Fibroblast of lung (primary cell): ENCODE measurements around the gene CNTN4. TPM values are rescaled to one million over a fixed set of nuclear protein-coding genes. Genes with fewer than 3 reads are reported as not detected.

Source experiments
- DNase-seq, 2 donors: peaks; one replicate each; pipeline versions ENCODE4 v3.0.0 to v3.0.0-alpha.2; 2010; ENCODE audit warnings: low read depth in 2 of 2
- H2AFZ ChIP-seq: 2 replicates; pipeline ENCODE4 v1.5.1; 2012; ENCODE audit warnings: low read length, control low read depth, inconsistent platforms
- H3K27ac ChIP-seq: 2 replicates; pipeline ENCODE4 v1.5.1; 2011; ENCODE audit warnings: low read length, control low read depth; ENCODE audit not compliant: insufficient read depth
- H3K27me3 ChIP-seq: 2 replicates; pipeline ENCODE4 v1.5.1; 2011; ENCODE audit warnings: mild to moderate bottlenecking, low read length; ENCODE audit not compliant: control insufficient read depth, insufficient read depth
- H3K36me3 ChIP-seq: 2 replicates; pipeline ENCODE4 v1.5.1; 2011; ENCODE audit warnings: low read length; ENCODE audit not compliant: control insufficient read depth, insufficient read depth
- H3K4me1 ChIP-seq: 2 replicates; pipeline ENCODE4 v1.5.1; 2011; ENCODE audit warnings: low read length; ENCODE audit not compliant: control insufficient read depth, insufficient read depth; ENCODE audit errors: extremely low read depth
- H3K4me2 ChIP-seq: 2 replicates; pipeline ENCODE4 v1.5.1; 2011; ENCODE audit warnings: low read length, control low read depth; ENCODE audit not compliant: insufficient read depth; ENCODE audit errors: extremely low read depth
- H3K4me3 ChIP-seq, 4 experiments: fragments of 200-600 bp in 1 of 4; sonication (generic) in 1 of 4; replicated peaks in 1 of 4; 2 replicates each; pipeline ENCODE4 v1.5.1; 2011 to 2016; ENCODE audit warnings: low read length in 4 of 4, low read depth in 3 of 4, mild to moderate bottlenecking in 3 of 4, control low read depth in 2 of 4, inconsistent platforms in 1 of 4, mixed read lengths in 1 of 4; ENCODE audit not compliant: insufficient read depth in 1 of 4; ENCODE audit errors: control extremely low read depth in 1 of 4
- H3K79me2 ChIP-seq: 2 replicates; pipeline ENCODE4 v1.5.1; 2012; ENCODE audit warnings: mild to moderate bottlenecking, low read length, inconsistent platforms; ENCODE audit not compliant: control insufficient read depth, insufficient read depth
- H3K9ac ChIP-seq: 2 replicates; pipeline ENCODE4 v1.5.1; 2011; ENCODE audit warnings: mild to moderate bottlenecking, low read length, control low read depth; ENCODE audit not compliant: insufficient read depth
- H3K9me3 ChIP-seq: 2 replicates; pipeline ENCODE4 v1.5.1; 2012; ENCODE audit warnings: low read depth, low read length; ENCODE audit not compliant: control insufficient read depth, insufficient read depth
- H4K20me1 ChIP-seq: 2 replicates; pipeline ENCODE4 v1.5.1; 2011; ENCODE audit warnings: low read length; ENCODE audit not compliant: control insufficient read depth, insufficient read depth; ENCODE audit errors: extremely low read depth
- CTCF ChIP-seq, 2 donors: IDR thresholded peaks in 1 of 2; conservative IDR thresholded peaks in 1 of 2; 1 replicate in 1 of 2; 2 replicates in 1 of 2; pipeline ENCODE4 v1.5.1; 2011 to 2012; ENCODE audit warnings: low read length in 2 of 2, control low read depth in 1 of 2, inconsistent platforms in 1 of 2, low read depth in 1 of 2, mild to moderate bottlenecking in 1 of 2
- EZH2 ChIP-seq: IDR thresholded peaks from 2 replicates; pipeline ENCODE4 v1.5.1; 2012; ENCODE audit warnings: low read length, control low read depth, mild to moderate bottlenecking; ENCODE audit errors: missing control alignments
- polyA plus RNA-seq, 2 donors: library from polyadenylated mRNA; depleted of rRNA in 1 of 2; stranded (reverse) in 1 of 2; unstranded in 1 of 2; fragments of >200 nt; gene quantifications; 2 replicates each; pipeline ENCODE4 v1.2.1, GENCODE V29; 2011 to 2012; ENCODE audit warnings: missing spikeins in 1 of 2
- total RNA-seq: library from RNA; depleted of rRNA; stranded (reverse); fragments of >200 nt; gene quantifications from 2 replicates; pipeline ENCODE4 v1.2.1, GENCODE V29; 2014

CNTN4 gene
- total and polyA plus RNA-seq, 2 donors (not counting 1 experiment from before 2014, with no cell fraction given): 0.17 to 0.69 TPM

DNA sequence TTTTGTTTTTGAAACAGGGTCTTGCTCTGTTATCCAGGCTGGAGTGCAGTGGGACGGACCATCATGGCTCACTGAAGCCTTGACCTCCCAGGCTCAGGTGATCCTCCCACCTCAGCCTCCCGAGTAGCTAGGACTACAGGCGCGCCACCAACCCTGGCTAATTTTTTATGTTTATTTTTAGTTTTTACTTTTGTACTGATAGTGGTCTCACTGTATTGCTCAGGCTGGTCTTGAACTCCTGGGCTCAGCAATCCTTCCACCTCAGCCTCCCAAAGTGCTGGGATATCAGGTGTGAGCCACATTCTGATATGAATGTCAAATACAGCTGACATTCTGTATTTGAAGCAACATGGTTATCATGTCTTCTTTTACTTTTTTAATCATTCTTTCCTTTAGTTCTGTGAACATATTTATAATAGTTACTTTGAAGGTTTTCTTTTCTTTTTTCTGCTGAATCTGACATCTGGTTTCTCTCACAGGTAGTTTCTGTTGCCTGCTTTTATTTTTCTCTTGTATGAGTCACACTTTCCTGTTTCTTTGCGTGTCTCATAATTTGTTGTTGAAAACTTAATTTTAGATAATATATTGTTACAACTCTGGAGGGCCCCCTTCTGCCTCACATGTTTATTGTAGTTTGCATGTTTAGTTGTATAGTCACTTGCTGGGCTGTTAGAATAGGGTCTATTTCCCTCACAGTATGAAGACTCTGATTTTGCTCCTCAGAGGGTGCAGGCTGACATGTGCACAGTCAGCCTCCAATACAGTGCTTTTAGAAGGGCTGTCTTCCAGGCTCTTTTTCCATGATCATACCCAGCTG, 8.4 kb upstream of the CNTN4 start:
- H3K27me3 ChIP-seq: no peaks in the 10 kb centered on the region
- H3K27ac ChIP-seq: no peak overlapping the region
- H3K9ac ChIP-seq: no peak overlapping the region
- TF ChIP-seq EZH2 (no peak), CTCF (conservative IDR thresholded peaks at IDR 0.05 in 1 of 2, IDR thresholded peaks at IDR 0.05 in 1 of 2; ENCODE audit: low read depth in 1 of 2, low read length in 2 of 2) (no peak)
- no peaks in the 10 kb centered on the region for H3K36me3 ChIP-seq
- H3K79me2 ChIP-seq: no peaks in the 10 kb centered on the region
- H3K4me3 ChIP-seq: no peak overlapping the region
- H3K9me3 ChIP-seq: no peaks in the 10 kb centered on the region
- no peak overlapping the region for H3K4me2 ChIP-seq
- no peaks in the 10 kb centered on the region for H3K4me1 ChIP-seq
- no peak overlapping the region for H2AFZ ChIP-seq
- DNase-seq: no peak
- no peaks in the 10 kb centered on the region for H4K20me1 ChIP-seq

DNA sequence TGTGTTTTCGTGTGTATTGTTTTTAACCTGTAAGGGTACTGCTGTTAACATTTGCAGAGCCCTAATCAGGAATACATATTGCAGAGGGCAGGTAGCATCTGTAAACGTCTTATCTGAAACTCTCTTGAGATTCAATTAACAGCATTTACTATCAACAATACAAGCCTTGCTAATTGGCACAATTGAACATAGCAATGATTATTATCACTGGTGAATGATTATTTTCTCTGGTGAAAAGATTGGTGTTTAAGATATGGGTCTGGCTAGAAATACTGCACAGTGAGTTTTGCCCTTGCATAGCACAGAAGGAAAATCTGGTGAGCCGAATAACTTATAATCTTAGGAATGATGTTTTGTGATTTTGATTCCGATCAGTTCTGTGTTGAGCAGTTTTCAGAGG, 5.9 kb upstream of the CNTN4 start:
- H3K79me2 ChIP-seq: no peaks in the 10 kb centered on the region
- no peak for DNase-seq
- no peak overlapping the region for H3K4me2 ChIP-seq
- no peak overlapping the region for H2AFZ ChIP-seq
- H3K4me3 ChIP-seq: no peak overlapping the region
- no peaks in the 10 kb centered on the region for H3K9me3 ChIP-seq
- H3K27me3 ChIP-seq: no peaks in the 10 kb centered on the region
- H3K9ac ChIP-seq: no peak overlapping the region
- H3K27ac ChIP-seq: no peak overlapping the region
- TF ChIP-seq EZH2 (no peak), CTCF (conservative IDR thresholded peaks at IDR 0.05 in 1 of 2, IDR thresholded peaks at IDR 0.05 in 1 of 2; ENCODE audit: low read depth in 1 of 2, low read length in 2 of 2) (no peak)
- no peaks in the 10 kb centered on the region for H3K36me3 ChIP-seq
- H3K4me1 ChIP-seq: no peaks in the 10 kb centered on the region
- H4K20me1 ChIP-seq: no peaks in the 10 kb centered on the region

- Histone ChIP-seq H3K27ac (no peak overlapping the region), H3K9me3 (no peaks in the 10 kb centered on the region), H3K4me3 (no peak overlapping the region), H4K20me1 (no peaks in the 10 kb centered on the region), H3K4me1 (no peaks in the 10 kb centered on the region), H3K79me2 (no peaks in the 10 kb centered on the region), H3K9ac (no peak overlapping the region), H2AFZ (no peak overlapping the region), H3K4me2 (no peak overlapping the region), H3K36me3 (no peaks in the 10 kb centered on the region), H3K27me3 (peaks cover 5% of the 10 kb centered on the region)
- TF ChIP-seq EZH2 (no peak), CTCF (conservative IDR thresholded peaks at IDR 0.05 in 1 of 2, IDR thresholded peaks at IDR 0.05 in 1 of 2; ENCODE audit: low read depth in 1 of 2, low read length in 2 of 2) (no peak)
- DNase-seq: no peak
Measured at GRCh38 chr3:2094941-2095340, 3.7 kb upstream of the CNTN4 start.
